ENCODE results near the gene STK32C. TPM values are rescaled to one million over a fixed set of nuclear protein-coding genes. Genes with fewer than 3 reads are reported as not detected.

Gene STK32C
- total and polyA plus RNA-seq, 2 of the 4 experiments (the other 2 are of a cell fraction), result 5.0 to 8.3 TPM

DNA sequence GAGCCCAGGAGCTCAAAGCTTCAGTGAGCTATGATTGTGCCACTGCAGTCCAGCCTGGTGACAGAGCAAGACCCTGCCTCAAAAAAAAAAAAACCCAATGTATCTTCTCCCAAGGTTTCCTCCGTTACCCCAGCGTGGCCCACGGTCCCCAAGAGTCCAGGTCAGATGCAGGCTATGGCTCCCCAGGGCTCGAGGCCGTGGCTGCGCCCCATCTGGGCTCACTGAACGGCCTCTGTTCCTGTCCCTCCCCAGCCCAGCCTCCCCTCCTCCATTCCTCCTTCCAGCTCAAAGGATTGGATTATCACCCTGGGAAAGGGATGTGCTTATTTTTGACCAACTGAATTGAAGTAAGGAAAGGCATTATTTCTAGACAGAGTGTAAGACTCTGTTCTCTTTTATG, 31.0 kb downstream of the STK32C start:
- peaks cover 5% of the 10 kb centered on the region; the same call in 1 of the 2 replicates for H3K4me1 ChIP-seq (ENCODE audit: control insufficient read depth, insufficient read depth, low read length)
- H3K4ac ChIP-seq (ENCODE audit: low read depth, low read length), result no peak overlapping the region
- ATAC-seq (ENCODE audit: low read depth) (no peak), DNase-seq (no peak)
- H3K56ac ChIP-seq (ENCODE audit: extremely low read depth, insufficient read depth, low read length), result no peak overlapping the region
- dilution Hi-C loops (cut with HindIII; ENCODE audit: low sequenced_read_pairs, unreplicated experiment) (no loop called here), intact Hi-C loops (cut with micrococcal nuclease) (no loop called here), in situ Hi-C loops (cut with MboI; ENCODE audit: low sequenced_read_pairs) (no loop called here)
- CTCF ChIA-PET, result no interaction called here
- no peaks in the 10 kb centered on the region for H3K9me3 ChIP-seq (ENCODE audit: control insufficient read depth, insufficient read depth, low read length)
- H3K14ac ChIP-seq (replicated peaks; ENCODE audit: low read depth, low read length), result no peak overlapping the region
- H2BK5ac ChIP-seq (ENCODE audit: low read depth, low read length, poor library complexity, severe bottlenecking), result no peak overlapping the region
- H2BK15ac ChIP-seq (ENCODE audit: low read depth, low read length), result no peak overlapping the region
- POLR2A ChIA-PET (ENCODE audit: unreplicated experiment), result no interaction called here
- H4K8ac ChIP-seq (ENCODE audit: low read depth in 2 of 2, low read length in 2 of 2), result no peak overlapping the region
- H3K9ac ChIP-seq (ENCODE audit: low read depth, low read length), result no peak overlapping the region
- no peak overlapping the region for H4K91ac ChIP-seq (ENCODE audit: insufficient read depth, low read depth, low read length)
- H2BK120ac ChIP-seq (ENCODE audit: low read depth, low read length), result no peak overlapping the region
- H3K23ac ChIP-seq (ENCODE audit: low read depth, low read length), result no peak overlapping the region
- 40% methylated on average over 3 of the region's 7 CpGs; no CpG with 5 or more reads in 1 of the 2 experiments for WGBS, 2 experiments (ENCODE audit: extremely low coverage in 2 of 2, insufficient read length in 1 of 2)
- H3K9me1 ChIP-seq (ENCODE audit: insufficient read depth, low read length), result no peaks in the 10 kb centered on the region; the same call in 1 of the 2 replicates
- no peak overlapping the region for H3K4me3 ChIP-seq (ENCODE audit: insufficient read depth, low read depth, low read length)
- no peak overlapping the region for H3K4me2 ChIP-seq (ENCODE audit: low read depth, low read length)
- no peak overlapping the region for H4K5ac ChIP-seq (ENCODE audit: low read depth, low read length)
- no peak overlapping the region for H2AK5ac ChIP-seq (ENCODE audit: low read depth, low read length)
- H3K27ac ChIP-seq (ENCODE audit: insufficient read depth, low read length), result no peak overlapping the region
- no peak overlapping the region for H2AK9ac ChIP-seq (replicated peaks; ENCODE audit: low read depth, low read length, poor library complexity)
- H2AFZ ChIP-seq (replicated peaks; ENCODE audit: low read length, poor library complexity), result no peak overlapping the region
- TF ChIP-seq POLR2A (IDR thresholded peaks at IDR 0.05; ENCODE audit: low read depth, low read length), result no peak
- TF ChIP-seq MAZ (IDR thresholded peaks at IDR 0.05; ENCODE audit: borderline replicate concordance, low read depth, low read length), result no peak
- no peak for TF ChIP-seq NFE2L2 (IDR thresholded peaks at IDR 0.05; ENCODE audit: low read depth, low read length)
- TF ChIP-seq, protein P1, sequence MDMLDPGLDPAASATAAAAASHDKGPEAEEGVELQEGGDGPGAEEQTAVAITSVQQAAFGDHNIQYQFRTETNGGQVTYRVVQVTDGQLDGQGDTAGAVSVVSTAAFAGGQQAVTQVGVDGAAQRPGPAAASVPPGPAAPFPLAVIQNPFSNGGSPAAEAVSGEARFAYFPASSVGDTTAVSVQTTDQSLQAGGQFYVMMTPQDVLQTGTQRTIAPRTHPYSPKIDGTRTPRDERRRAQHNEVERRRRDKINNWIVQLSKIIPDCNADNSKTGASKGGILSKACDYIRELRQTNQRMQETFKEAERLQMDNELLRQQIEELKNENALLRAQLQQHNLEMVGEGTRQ (IDR thresholded peaks at IDR 0.05; ENCODE audit: low read depth, low read length), result no peak
- TF ChIP-seq RFX5 (IDR thresholded peaks at IDR 0.05; ENCODE audit: low read depth, low read length), result no peak
- TF ChIP-seq RAD21 (IDR thresholded peaks at IDR 0.05; ENCODE audit: low read length), result no peak
- TF ChIP-seq, protein P2, sequence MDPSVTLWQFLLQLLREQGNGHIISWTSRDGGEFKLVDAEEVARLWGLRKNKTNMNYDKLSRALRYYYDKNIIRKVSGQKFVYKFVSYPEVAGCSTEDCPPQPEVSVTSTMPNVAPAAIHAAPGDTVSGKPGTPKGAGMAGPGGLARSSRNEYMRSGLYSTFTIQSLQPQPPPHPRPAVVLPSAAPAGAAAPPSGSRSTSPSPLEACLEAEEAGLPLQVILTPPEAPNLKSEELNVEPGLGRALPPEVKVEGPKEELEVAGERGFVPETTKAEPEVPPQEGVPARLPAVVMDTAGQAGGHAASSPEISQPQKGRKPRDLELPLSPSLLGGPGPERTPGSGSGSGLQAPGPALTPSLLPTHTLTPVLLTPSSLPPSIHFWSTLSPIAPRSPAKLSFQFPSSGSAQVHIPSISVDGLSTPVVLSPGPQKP (IDR thresholded peaks at IDR 0.05; ENCODE audit: borderline replicate concordance, low read depth, low read length), result no peak
- no peak for TF ChIP-seq MXI1 (IDR thresholded peaks at IDR 0.05; ENCODE audit: borderline replicate concordance, low read depth, low read length)
- no peak for TF ChIP-seq FOS (IDR thresholded peaks at IDR 0.05; ENCODE audit: low read depth, low read length)
- TF ChIP-seq SMC3 (IDR thresholded peaks at IDR 0.05; ENCODE audit: low read depth, low read length), result no peak
- TF ChIP-seq CHD1 (IDR thresholded peaks at IDR 0.05; ENCODE audit: low read depth, low read length), result no peak
- no peak for TF ChIP-seq RCOR1 (IDR thresholded peaks at IDR 0.05; ENCODE audit: insufficient replicate concordance, low read length)
- TF ChIP-seq CEBPB (IDR thresholded peaks at IDR 0.05; ENCODE audit: low read depth, low read length), result no peak
- TF ChIP-seq, protein P3, sequence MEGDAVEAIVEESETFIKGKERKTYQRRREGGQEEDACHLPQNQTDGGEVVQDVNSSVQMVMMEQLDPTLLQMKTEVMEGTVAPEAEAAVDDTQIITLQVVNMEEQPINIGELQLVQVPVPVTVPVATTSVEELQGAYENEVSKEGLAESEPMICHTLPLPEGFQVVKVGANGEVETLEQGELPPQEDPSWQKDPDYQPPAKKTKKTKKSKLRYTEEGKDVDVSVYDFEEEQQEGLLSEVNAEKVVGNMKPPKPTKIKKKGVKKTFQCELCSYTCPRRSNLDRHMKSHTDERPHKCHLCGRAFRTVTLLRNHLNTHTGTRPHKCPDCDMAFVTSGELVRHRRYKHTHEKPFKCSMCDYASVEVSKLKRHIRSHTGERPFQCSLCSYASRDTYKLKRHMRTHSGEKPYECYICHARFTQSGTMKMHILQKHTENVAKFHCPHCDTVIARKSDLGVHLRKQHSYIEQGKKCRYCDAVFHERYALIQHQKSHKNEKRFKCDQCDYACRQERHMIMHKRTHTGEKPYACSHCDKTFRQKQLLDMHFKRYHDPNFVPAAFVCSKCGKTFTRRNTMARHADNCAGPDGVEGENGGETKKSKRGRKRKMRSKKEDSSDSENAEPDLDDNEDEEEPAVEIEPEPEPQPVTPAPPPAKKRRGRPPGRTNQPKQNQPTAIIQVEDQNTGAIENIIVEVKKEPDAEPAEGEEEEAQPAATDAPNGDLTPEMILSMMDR (conservative IDR thresholded peaks at IDR 0.05; ENCODE audit: low read depth, low read length), result no peak
- TF ChIP-seq MAFK (IDR thresholded peaks at IDR 0.05; ENCODE audit: low read depth, low read length), result no peak
- no peak for TF ChIP-seq BHLHE40 (IDR thresholded peaks at IDR 0.05; ENCODE audit: low read depth, low read length)
- H2BK20ac ChIP-seq (ENCODE audit: low read depth, low read length), result no peak overlapping the region
- no peaks in the 10 kb centered on the region for H4K20me1 ChIP-seq (ENCODE audit: insufficient read depth, low read length)
- no TSS peak for BruUV-seq (replicated peaks)
- H3K27me3 ChIP-seq (ENCODE audit: control insufficient read depth, insufficient read depth, low read length), result peaks cover 8% of the 10 kb centered on the region
- no peaks in the 10 kb centered on the region for H3K79me1 ChIP-seq (ENCODE audit: low read depth in 1 of 2, low read length in 2 of 2)
- no peaks in the 10 kb centered on the region for H3K36me3 ChIP-seq (ENCODE audit: control insufficient read depth, insufficient read depth, low read length)
- H3K18ac ChIP-seq (ENCODE audit: low read depth, low read length), result no peak overlapping the region
